IMR-90 (cell line): ENCODE measurements around the gene ETFA.

Experiments used
- CTCF ChIP-seq: conservative IDR thresholded peaks from 2 replicates; pipeline ENCODE4 v1.5.1; 2012; ENCODE audit warnings: mild to moderate bottlenecking, low read depth, low read length, improper control_type of control experiment
- POLR2A ChIP-seq: IDR thresholded peaks from 2 replicates; pipeline ENCODE4 v1.6.1; 2012; ENCODE audit warnings: mild to moderate bottlenecking, low read depth, low read length

GRCh38 chr15:76174654-76175053 is 136.6 kb downstream of the ETFA start:
- TF ChIP-seq CTCF (no peak), POLR2A (no peak)
